Upper lobe of left lung (tissue), 6 donors: ENCODE data around the gene ADPRS. TPM values are rescaled to one million over a fixed set of nuclear protein-coding genes. Genes with fewer than 3 reads are reported as not detected.

Experiments
- total RNA-seq, 6 donors: library from RNA; depleted of rRNA in 4 of 6; stranded (reverse); fragments of >200 nt in 4 of 6; gene quantifications; one replicate each; pipeline versions ENCODE4 v1.1.0 to v1.2.1, GENCODE V29; 2016 to 2021
- donor health status: DM: no; HTN: no; CAD: no; lungs with moderate emphysema.
- donor health status: DM: no; HTN: yes; CAD: no; lungs with severe emphysema.

ADPRS gene
- total RNA-seq, 6 donors from 2014 or later: 29.3 to 60.0 (median 45.8) TPM

Other genes with a start within 250 kb of the ADPRS start
- 10 to 100 TPM; 11.4 to 26.8 (median 22.9) TPM for gene AGO1, start 205.7 kb upstream of the ADPRS start, total RNA-seq
- 10 to 100 TPM; 13.8 to 32.5 (median 29.6) TPM for gene AGO3, start 157.8 kb upstream of the ADPRS start, total RNA-seq
- 10 to 100 TPM in 2 of 6 donors, 1 to 10 TPM in 3, under 1 TPM in 1; 0.69 to 24.3 (median 8.1) TPM for gene TEKT2, start 4.8 kb upstream of the ADPRS start, total RNA-seq
- gene COL8A2, start 36.3 kb downstream of the ADPRS start, total RNA-seq: 10 to 100 TPM in 3 of 6 donors, 1 to 10 TPM in 3; 2.5 to 20.8 (median 11.4) TPM
- gene TRAPPC3, start 60.6 kb downstream of the ADPRS start, total RNA-seq: 100 to 1,000 TPM in 2 of 6 donors, 10 to 100 TPM in 4; 65.8 to 120 (median 75.5) TPM
- gene MAP7D1, start 67.3 kb downstream of the ADPRS start, total RNA-seq: 100 to 1,000 TPM; 129 to 290 (median 153) TPM
- 10 to 100 TPM; 55.0 to 91.1 (median 84.0) TPM for gene THRAP3, start 135.6 kb downstream of the ADPRS start, total RNA-seq
- 10 to 100 TPM in 3 of 6 donors, 1 to 10 TPM in 3; 4.4 to 65.0 (median 13.1) TPM for gene SH3D21, start 217.5 kb downstream of the ADPRS start, total RNA-seq
- gene EVA1B, start 234.8 kb downstream of the ADPRS start, total RNA-seq: 10 to 100 TPM; 24.3 to 97.9 (median 36.6) TPM